GM19467 (cell line): ENCODE results near the gene GNPNAT1.

ENCODE experiments used
- ATAC-seq: cut with Tn5 transposase; IDR thresholded peaks from one replicate; pipeline ENCODE4 v1.9.1; 2021; ENCODE audit warnings: mild to moderate bottlenecking, moderate library complexity; ENCODE audit not compliant: unreplicated experiment

The GNPNAT1 gene

GRCh38 chr14:52791223-52792096 lies at the start of gene GNPNAT1:
GNPNAT1 (minus strand) TSS chr14:52791607; CDS start chr14:52784650, 6,957 bp downstream.
- peak; percentile 91 for ATAC-seq

GRCh38 chr14:52840877-52841276 lies 49.5 kb upstream of the GNPNAT1 start:
- ATAC-seq: no peak

GRCh38 chr14:52837451-52837850 lies 46.0 kb upstream of the GNPNAT1 start:
- ATAC-seq: no peak

- no peak for ATAC-seq
These were observed 44.7 kb upstream of the GNPNAT1 start for GRCh38 chr14:52836063-52836462.

GRCh38 chr14:52835122-52835903 lies 43.9 kb upstream of the GNPNAT1 start:
- no peak for ATAC-seq

- ATAC-seq: no peak
These were observed 43.0 kb upstream of the GNPNAT1 start for GRCh38 chr14:52834440-52834842.

- ATAC-seq: no peak
These were observed 42.5 kb upstream of the GNPNAT1 start for GRCh38 chr14:52833891-52834290.

- ATAC-seq: no peak
These were observed 38.2 kb upstream of the GNPNAT1 start for GRCh38 chr14:52829527-52830185.

GRCh38 chr14:52827426-52827825 lies 36.0 kb upstream of the GNPNAT1 start:
- ATAC-seq: no peak

GRCh38 chr14:52825085-52825484 lies 33.7 kb upstream of the GNPNAT1 start:
- ATAC-seq: no peak

- ATAC-seq: no peak
These were observed 33.1 kb upstream of the GNPNAT1 start for GRCh38 chr14:52824462-52824861.

- ATAC-seq: no peak
These were observed 30.4 kb upstream of the GNPNAT1 start for GRCh38 chr14:52821805-52822250.

- ATAC-seq: no peak
These were observed 16.7 kb upstream of the GNPNAT1 start for GRCh38 chr14:52808101-52808500.

- no peak for ATAC-seq
These were observed 14.7 kb upstream of the GNPNAT1 start for GRCh38 chr14:52806115-52806514.

- no peak for ATAC-seq
These were observed 11.2 kb upstream of the GNPNAT1 start for GRCh38 chr14:52802597-52802996.

GRCh38 chr14:52801014-52801712 lies 9.8 kb upstream of the GNPNAT1 start:
- ATAC-seq: no peak

GRCh38 chr14:52798826-52799225 lies 7.4 kb upstream of the GNPNAT1 start:
- ATAC-seq: no peak

- ATAC-seq: no peak
These were observed 6.2 kb upstream of the GNPNAT1 start for GRCh38 chr14:52797653-52798052.

- no peak for ATAC-seq
These were observed 1.7 kb upstream of the GNPNAT1 start for GRCh38 chr14:52793061-52793460.

GRCh38 chr14:52792097-52792415 lies 649 bp upstream of the GNPNAT1 start:
- ATAC-seq: no peak

- no peak for ATAC-seq
These were observed 618 bp downstream of the GNPNAT1 start for GRCh38 chr14:52790756-52791222.
